ENCODE results near the gene RNF5. TPM values are rescaled to one million over a fixed set of nuclear protein-coding genes. Genes with fewer than 3 reads are reported as not detected.

The RNF5 gene
- total RNA-seq, 4 donors from 2014 or later: 20.8 to 59.0 (median 40.8) TPM

DNA sequence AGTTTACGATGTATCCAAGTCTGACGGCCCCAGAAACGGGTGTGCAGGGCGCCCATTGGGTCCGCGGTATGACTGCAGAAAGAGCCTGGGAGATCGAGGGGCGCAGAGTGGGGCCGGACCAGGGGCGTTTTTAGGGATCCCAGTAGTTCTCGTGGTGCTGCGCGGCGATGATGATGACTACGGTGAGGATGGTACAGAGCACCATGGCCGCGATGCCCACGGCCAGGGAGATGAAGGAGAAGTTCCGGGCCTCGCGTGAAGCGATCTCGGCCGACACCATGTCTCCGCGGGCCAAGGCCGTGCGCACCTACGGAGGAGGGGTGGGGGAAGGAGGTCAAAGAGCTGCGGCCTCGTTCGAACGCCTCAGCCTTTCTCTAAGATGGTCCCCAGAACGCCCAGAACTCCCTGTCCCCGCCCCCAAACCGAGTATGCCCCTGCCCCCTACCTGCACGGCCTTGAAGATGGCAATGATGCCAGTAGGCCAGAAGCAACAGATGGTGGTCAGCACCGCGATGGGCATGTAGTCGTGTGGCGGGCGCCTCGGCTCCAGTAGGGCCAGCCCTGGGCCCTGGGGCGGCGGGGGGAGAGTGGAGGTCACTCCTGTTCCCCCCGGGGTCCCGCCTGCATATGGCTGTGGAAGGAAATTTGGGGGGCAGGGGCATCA is 29.0 kb upstream of the RNF5 start:
- 44 to 61% methylated on average over 14 to 27 of the region's 47 CpGs for WGBS, 2 donors

DNA sequence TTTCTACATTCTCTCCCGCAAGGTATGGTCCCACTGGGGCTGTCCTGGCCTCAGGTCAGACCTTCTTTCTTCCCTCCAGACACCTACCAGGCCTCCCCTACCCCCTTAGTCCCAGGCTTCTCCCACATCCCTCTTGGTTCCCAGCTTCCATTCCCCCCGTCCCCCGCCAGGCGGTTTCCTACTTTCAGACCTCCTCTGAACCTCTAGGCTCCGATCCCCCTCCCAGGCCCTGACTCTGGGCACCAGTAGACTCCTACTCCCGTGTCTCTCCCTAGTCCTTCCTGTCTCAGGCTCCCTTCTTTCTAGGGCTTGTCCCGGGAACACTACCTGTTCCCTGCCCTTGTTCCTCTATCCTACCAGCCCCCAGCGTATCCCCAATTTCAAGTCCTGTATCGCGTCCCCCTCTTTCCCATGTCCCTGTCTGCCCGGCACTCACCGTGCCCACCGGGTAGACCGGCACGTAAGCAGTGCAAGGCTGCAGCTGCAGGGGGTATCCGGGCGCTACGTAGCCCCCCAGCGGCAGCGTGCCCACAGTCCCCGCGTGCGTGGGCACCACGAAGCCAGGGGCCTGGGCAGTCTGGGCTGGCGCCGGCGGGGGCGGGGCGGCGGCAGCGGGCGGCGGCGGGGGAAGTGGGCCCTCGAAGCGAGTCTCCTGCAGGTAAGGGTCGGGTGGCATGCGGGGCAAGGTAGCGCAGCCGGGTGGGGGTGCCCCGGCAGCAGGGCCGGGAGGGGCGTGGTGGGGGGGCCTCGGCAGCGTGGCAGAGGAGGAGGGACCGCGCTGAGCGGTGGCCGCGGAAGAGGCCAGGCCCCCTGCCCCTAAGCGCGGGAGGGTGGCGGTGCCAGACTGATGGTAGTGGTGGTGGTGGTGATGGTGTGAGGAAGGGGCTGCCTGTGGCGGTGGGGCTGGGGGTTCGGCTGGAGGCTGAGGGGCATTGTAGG is 28.0 kb upstream of the RNF5 start:
- no peaks in the 10 kb centered on the region for H3K9me3 ChIP-seq
- intact Hi-C loops (cut with DNase I): no loop called here
- H3K27me3 ChIP-seq: peaks cover 0 to 16% (median 0%) of the 10 kb centered on the region in 4 donors
- peaks cover 0 to 11% (median 0%) of the 10 kb centered on the region in 3 donors for H3K36me3 ChIP-seq
- H3K27ac ChIP-seq: peak overlapping the region in 3 of 4 donors; percentile 7 to 93 (median 9)
- WGBS, 2 donors: 70 to 86% methylated on average over 14 to 17 of the region's 55 CpGs
- peak overlapping the region in 2 of 4 donors; percentile 11 to 95 for H3K4me3 ChIP-seq
- peaks cover 16 to 65% (median 19%) of the 10 kb centered on the region in 3 donors for H3K4me1 ChIP-seq
- TF ChIP-seq POLR2A (IDR thresholded peaks at IDR 0.05): no peak
- TF ChIP-seq, protein P1, sequence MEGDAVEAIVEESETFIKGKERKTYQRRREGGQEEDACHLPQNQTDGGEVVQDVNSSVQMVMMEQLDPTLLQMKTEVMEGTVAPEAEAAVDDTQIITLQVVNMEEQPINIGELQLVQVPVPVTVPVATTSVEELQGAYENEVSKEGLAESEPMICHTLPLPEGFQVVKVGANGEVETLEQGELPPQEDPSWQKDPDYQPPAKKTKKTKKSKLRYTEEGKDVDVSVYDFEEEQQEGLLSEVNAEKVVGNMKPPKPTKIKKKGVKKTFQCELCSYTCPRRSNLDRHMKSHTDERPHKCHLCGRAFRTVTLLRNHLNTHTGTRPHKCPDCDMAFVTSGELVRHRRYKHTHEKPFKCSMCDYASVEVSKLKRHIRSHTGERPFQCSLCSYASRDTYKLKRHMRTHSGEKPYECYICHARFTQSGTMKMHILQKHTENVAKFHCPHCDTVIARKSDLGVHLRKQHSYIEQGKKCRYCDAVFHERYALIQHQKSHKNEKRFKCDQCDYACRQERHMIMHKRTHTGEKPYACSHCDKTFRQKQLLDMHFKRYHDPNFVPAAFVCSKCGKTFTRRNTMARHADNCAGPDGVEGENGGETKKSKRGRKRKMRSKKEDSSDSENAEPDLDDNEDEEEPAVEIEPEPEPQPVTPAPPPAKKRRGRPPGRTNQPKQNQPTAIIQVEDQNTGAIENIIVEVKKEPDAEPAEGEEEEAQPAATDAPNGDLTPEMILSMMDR (IDR thresholded peaks at IDR 0.05): no peak
- DNase-seq: no peak

More for the DNA sequence above, 29.0 kb upstream of the RNF5 start:
- Histone ChIP-seq H3K27ac (peak overlapping the region in 1 of 4 donors; percentile 30), H3K27me3 (peaks cover 0 to 16% (median 0%) of the 10 kb centered on the region in 4 donors), H3K4me3 (peak overlapping the region; percentile 17 to 52 (median 48)), H3K36me3 (peaks cover 0 to 11% (median 0%) of the 10 kb centered on the region in 3 donors), H3K9me3 (no peaks in the 10 kb centered on the region), H3K4me1 (peaks cover 10 to 61% (median 13%) of the 10 kb centered on the region in 3 donors)
- no peak for DNase-seq
- intact Hi-C loops (cut with DNase I): no loop called here
- TF ChIP-seq, protein P1 (IDR thresholded peaks at IDR 0.05): no peak
- no peak for TF ChIP-seq POLR2A (IDR thresholded peaks at IDR 0.05)

DNA sequence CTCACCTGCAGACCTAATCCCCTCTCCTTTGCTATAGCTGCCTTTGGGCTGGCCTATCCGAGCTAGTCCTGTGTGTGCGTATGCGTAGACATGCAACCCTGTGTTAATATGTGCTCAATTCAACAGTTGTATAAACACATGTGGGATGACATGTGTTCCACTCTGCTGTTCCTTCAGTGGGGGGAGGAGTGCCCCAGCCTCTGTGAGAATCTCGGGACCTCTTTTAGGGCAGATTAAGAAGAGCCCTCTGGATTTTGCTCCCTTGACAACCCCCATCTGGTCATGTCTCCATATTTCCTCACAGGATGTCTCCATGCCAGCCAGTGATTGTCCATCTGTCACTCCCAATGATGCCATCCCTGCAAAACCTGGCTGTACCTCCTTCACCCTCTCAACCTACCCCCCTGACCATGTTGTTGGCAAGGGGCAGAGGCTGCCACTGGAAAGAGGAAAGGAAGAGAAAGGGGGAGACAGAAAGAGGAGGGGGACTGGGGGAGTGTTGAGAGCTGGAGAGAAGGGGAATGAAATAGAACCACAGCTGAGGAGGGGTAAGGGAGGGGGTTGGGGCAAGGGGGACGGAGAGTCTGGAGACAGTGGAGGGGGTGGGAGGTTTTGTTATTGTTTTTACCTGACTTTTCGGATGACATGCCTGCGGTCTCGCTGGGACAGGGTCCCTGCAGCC is 26.9 kb upstream of the RNF5 start:
- intact Hi-C loops (cut with DNase I): no loop called here
- Histone ChIP-seq H3K36me3 (peaks cover 0 to 20% (median 5%) of the 10 kb centered on the region in 3 donors), H3K9me3 (no peaks in the 10 kb centered on the region), H3K4me1 (peaks cover 19 to 76% (median 26%) of the 10 kb centered on the region in 3 donors), H3K27ac (peak overlapping the region; percentile 22 to 98 (median 94)), H3K27me3 (peaks cover 0 to 16% (median 0%) of the 10 kb centered on the region in 4 donors), H3K4me3 (peak overlapping the region; percentile 15 to 95 (median 78))
- TF ChIP-seq, protein P1 (IDR thresholded peaks at IDR 0.05): no peak
- no peak for TF ChIP-seq POLR2A (IDR thresholded peaks at IDR 0.05)
- WGBS, 2 donors: 39 to 48% methylated on average over 7 of the region's 8 CpGs
- no peak for DNase-seq

DNA sequence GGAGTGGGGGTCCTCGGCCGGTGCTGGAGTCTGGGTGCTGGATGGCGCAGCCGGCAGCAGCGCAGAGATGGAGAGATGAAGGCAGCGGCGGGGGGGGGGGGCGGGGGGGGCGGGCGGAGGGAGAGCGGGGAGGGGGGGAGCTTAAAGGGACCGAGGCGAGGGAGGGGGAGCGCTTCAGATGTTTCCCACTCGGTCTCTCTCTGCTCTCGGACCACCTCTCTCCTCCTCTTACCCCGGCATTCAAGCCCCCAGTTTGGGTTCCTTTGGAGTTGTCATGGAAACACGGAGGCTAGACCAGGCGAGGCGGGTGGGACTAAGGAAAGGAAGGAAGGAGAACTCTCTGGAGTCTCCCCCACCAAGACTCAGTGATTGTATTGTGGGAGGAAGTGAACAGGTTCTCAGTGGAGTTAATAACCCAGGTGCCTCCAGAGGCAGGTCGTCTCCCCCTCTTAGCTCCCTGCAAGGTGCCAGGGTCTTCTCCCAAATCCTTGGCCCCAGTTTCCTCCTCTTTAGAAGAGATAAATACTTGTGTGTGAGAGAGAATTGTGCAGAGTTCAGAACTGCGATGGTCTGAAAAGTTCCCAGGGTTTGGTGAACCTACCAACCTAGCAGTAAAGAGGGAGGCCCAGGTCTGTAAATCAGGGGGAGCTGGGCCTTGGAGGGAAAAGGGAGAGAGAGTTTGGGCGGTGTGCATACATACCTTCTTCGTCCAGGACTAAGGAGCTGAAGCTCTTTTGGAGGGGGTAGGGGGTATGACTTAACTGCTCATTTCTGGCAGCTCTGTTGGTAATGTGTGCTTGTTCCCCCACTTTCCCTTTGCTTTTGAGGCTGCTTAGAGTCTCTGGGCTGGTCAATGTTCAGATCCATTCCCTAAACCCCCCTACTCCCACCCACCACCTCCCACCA is 26.1 kb upstream of the RNF5 start, which contains the start of gene PRRT1:
PRRT1 (minus strand) TSS at position 77 of the 906 bp plus-strand sequence. CDS start 112 bp downstream, outside the sequence.
- no peaks in the 10 kb centered on the region for H3K9me3 ChIP-seq
- peaks cover 0 to 16% (median 0%) of the 10 kb centered on the region in 4 donors for H3K27me3 ChIP-seq
- intact Hi-C loops (cut with DNase I): no loop called here
- TF ChIP-seq, protein P1 (IDR thresholded peaks at IDR 0.05): no peak
- TF ChIP-seq POLR2A (IDR thresholded peaks at IDR 0.05): no peak
- H3K36me3 ChIP-seq: peaks cover 0 to 28% (median 13%) of the 10 kb centered on the region in 3 donors
- 19 to 31% methylated on average over 7 to 8 of the region's 24 CpGs for WGBS, 2 donors
- peak within 1 kb of the TSS; percentile 87 to 98 (median 94) for H3K27ac ChIP-seq
- DNase-seq: no peak
- peaks cover 19 to 78% (median 26%) of the 10 kb centered on the region in 3 donors for H3K4me1 ChIP-seq
- H3K4me3 ChIP-seq: peak within 1 kb of the TSS; percentile 61 to 95 (median 78)

Measured in esophagus squamous epithelium (tissue), 5 donors.